GM23338 (cell line): Measurements from ENCODE around the gene SLC48A1. TPM values are rescaled to one million over a fixed set of nuclear protein-coding genes. Genes with fewer than 3 reads are reported as not detected.

Source experiments
- ATAC-seq: fragments of 200-7000 bp; cut with Tn5 transposase; 3 replicates; pipeline ENCODE4 v1.9.1; 2020
- DNase-seq: peaks from one replicate; pipeline ENCODE4 v3.0.0-alpha.2; 2015; ENCODE audit warnings: low spot score
- H2AFZ ChIP-seq: fragments of 200-600 bp; sonication (generic); 2 replicates; pipeline ENCODE4 v1.8.0; 2016; ENCODE audit warnings: antibody characterized with exemption, mild to moderate bottlenecking, moderate library complexity
- H3F3A ChIP-seq: fragments of 200-600 bp; sonication (generic); replicated peaks from 2 replicates; pipeline ENCODE4 v1.8.0; 2017; ENCODE audit warnings: antibody characterized with exemption, mixed run types, low read depth
- H3K27ac ChIP-seq: fragments of 200-600 bp; sonication (generic); 2 replicates; pipeline ENCODE4 v1.6.1; 2016; ENCODE audit warnings: low read depth
- H3K27me3 ChIP-seq: fragments of 200-600 bp; sonication (generic); 2 replicates; pipeline ENCODE4 v1.8.0; 2016; ENCODE audit warnings: mild to moderate bottlenecking, mixed run types, moderate library complexity; ENCODE audit not compliant: insufficient read depth
- H3K36me3 ChIP-seq: fragments of 200-600 bp; sonication (generic); 2 replicates; pipeline ENCODE4 v1.8.0; 2016; ENCODE audit warnings: mild to moderate bottlenecking; ENCODE audit not compliant: insufficient read depth
- H3K4me1 ChIP-seq: fragments of 200-600 bp; sonication (generic); 2 replicates; pipeline ENCODE4 v1.8.0; 2016; ENCODE audit warnings: mild to moderate bottlenecking, moderate library complexity; ENCODE audit not compliant: insufficient read depth
- H3K4me2 ChIP-seq: fragments of 200-600 bp; sonication (generic); 2 replicates; pipeline ENCODE4 v1.7.1; 2017; ENCODE audit warnings: mixed run types
- H3K4me3 ChIP-seq: fragments of 200-600 bp; sonication (generic); 2 replicates; pipeline ENCODE4 v1.6.1; 2016; ENCODE audit warnings: mixed run types
- H3K79me2 ChIP-seq: fragments of 200-600 bp; sonication (generic); replicated peaks from 2 replicates; pipeline ENCODE4 v1.8.0; 2017; ENCODE audit warnings: mild to moderate bottlenecking; ENCODE audit not compliant: insufficient read depth
- H3K9me2 ChIP-seq: fragments of 200-600 bp; sonication (generic); 2 replicates; pipeline ENCODE4 v1.8.0; 2017; ENCODE audit not compliant: insufficient read depth
- H4K20me1 ChIP-seq: fragments of 200-600 bp; sonication (generic); replicated peaks from 2 replicates; pipeline ENCODE4 v1.8.0; 2017; ENCODE audit warnings: mild to moderate bottlenecking; ENCODE audit not compliant: insufficient read depth
- H3K27ac Mint-ChIP-seq: 2 replicates; pipeline ENCODE4 v1.8.0; 2020; ENCODE audit warnings: inconsistent platforms, mild to moderate bottlenecking, moderate library complexity, mixed read lengths
- H3K27me3 Mint-ChIP-seq: 3 replicates; pipeline ENCODE4 v1.8.0; 2022; ENCODE audit warnings: low read depth, mild to moderate bottlenecking, moderate library complexity, mixed read lengths, inconsistent platforms; ENCODE audit not compliant: insufficient read depth, poor library complexity
- H3K36me3 Mint-ChIP-seq: 3 replicates; pipeline ENCODE4 v1.8.0; 2021; ENCODE audit warnings: low read depth, mild to moderate bottlenecking, inconsistent platforms, moderate library complexity, mixed read lengths
- H3K4me1 Mint-ChIP-seq: 3 replicates; pipeline ENCODE4 v1.8.0; 2020; ENCODE audit warnings: mild to moderate bottlenecking, inconsistent platforms, mixed read lengths
- H3K4me3 Mint-ChIP-seq: 3 replicates; pipeline ENCODE4 v1.8.0; 2021; ENCODE audit warnings: moderate library complexity, mild to moderate bottlenecking, inconsistent platforms, mixed read lengths
- H3K9me3 Mint-ChIP-seq: 3 replicates; pipeline ENCODE4 v1.8.0; 2020; ENCODE audit warnings: moderate library complexity, mild to moderate bottlenecking, inconsistent platforms, mixed read lengths
- CREB1 ChIP-seq: fragments of 250-450 bp; sonication (Bioruptor Pico); IDR thresholded peaks from 2 replicates; pipeline ENCODE4 v1.5.0; 2020; ENCODE audit warnings: low read depth, mild to moderate bottlenecking, moderate library complexity
- CTCF ChIP-seq, 2 experiments: fragments of 200-600 bp in 1 of 2; sonication (generic) in 1 of 2; conservative IDR thresholded peaks; 2 replicates each; pipeline versions ENCODE4 v1.5.1 to v1.6.1; 2016 to 2017; ENCODE audit warnings: antibody characterized with exemption in 2 of 2, low read depth in 2 of 2, mild to moderate bottlenecking in 2 of 2, moderate library complexity in 1 of 2
- ETS1 ChIP-seq: IDR thresholded peaks from 2 replicates; pipeline ENCODE4 v1.6.1; 2016; ENCODE audit warnings: antibody characterized with exemption
- EZH2 ChIP-seq: fragments of 200-600 bp; sonication (generic); IDR thresholded peaks from one replicate; pipeline ENCODE4 v1.8.0; 2017; ENCODE audit warnings: antibody characterized with exemption, mild to moderate bottlenecking, low read depth; ENCODE audit not compliant: unreplicated experiment
- EZH2phosphoT487 ChIP-seq: fragments of 200-600 bp; sonication (generic); IDR thresholded peaks from one replicate; pipeline ENCODE4 v1.8.1; 2018; ENCODE audit warnings: antibody characterized with exemption; ENCODE audit not compliant: unreplicated experiment
- JUNB ChIP-seq: IDR thresholded peaks from one replicate; pipeline ENCODE4 v1.6.1; 2016; ENCODE audit warnings: antibody characterized with exemption; ENCODE audit not compliant: unreplicated experiment
- NANOG ChIP-seq: IDR thresholded peaks from 2 replicates; pipeline ENCODE4 v1.6.1; 2016; ENCODE audit warnings: antibody characterized with exemption, borderline replicate concordance
- POLR2AphosphoS5 ChIP-seq: IDR thresholded peaks from 2 replicates; pipeline ENCODE4 v1.6.1; 2016; ENCODE audit warnings: antibody characterized with exemption, low read depth
- REST ChIP-seq: IDR thresholded peaks from one replicate; pipeline ENCODE4 v1.6.1; 2018; ENCODE audit warnings: antibody characterized with exemption; ENCODE audit not compliant: unreplicated experiment
- STAT1 ChIP-seq: IDR thresholded peaks from one replicate; pipeline ENCODE4 v1.6.1; 2016; ENCODE audit warnings: antibody characterized with exemption; ENCODE audit not compliant: unreplicated experiment
- ZNF114 ChIP-seq: fragments of 250-450 bp; sonication (Bioruptor Pico); IDR thresholded peaks from 2 replicates; pipeline ENCODE4 v1.5.0; 2020; ENCODE audit warnings: mild to moderate bottlenecking, moderate library complexity
- ZNF331 ChIP-seq: fragments of 250-450 bp; sonication (Bioruptor Pico); IDR thresholded peaks from 2 replicates; pipeline ENCODE4 v1.5.0; 2020; ENCODE audit warnings: low read depth, mild to moderate bottlenecking, moderate library complexity
- ZNF462 ChIP-seq: fragments of 250-450 bp; sonication (Bioruptor Pico); IDR thresholded peaks from 2 replicates; pipeline ENCODE4 v1.5.0; 2020; ENCODE audit warnings: mild to moderate bottlenecking, moderate library complexity
- polyA plus RNA-seq: library from polyadenylated mRNA; unstranded; fragments of >200 nt; fragmentation: Nextera tagmentation; extraction: Ambion mirVana; gene quantifications from 2 replicates; pipeline ENCODE4 v1.2.1, GENCODE V29; 2016
- total RNA-seq: library from RNA; depleted of rRNA; stranded (reverse); fragments of >200 nt; shearing (Covaris generic); gene quantifications from 2 replicates; pipeline ENCODE4 v1.2.3, GENCODE V29; 2014

The SLC48A1 gene
- total and polyA plus RNA-seq, 2 experiments from 2014 or later, result 5.8 to 9.0 TPM

- Histone ChIP-seq H3F3A (no peaks in the 10 kb centered on the region), H4K20me1 (no peaks in the 10 kb centered on the region), H3K9me2 (no peaks in the 10 kb centered on the region), H3K79me2 (no peaks in the 10 kb centered on the region), H2AFZ (no peak overlapping the region), H3K27ac (no peak overlapping the region), H3K4me3 (no peak overlapping the region), H3K4me2 (no peak overlapping the region), H3K36me3 (no peaks in the 10 kb centered on the region), H3K4me1 (peaks cover 16% of the 10 kb centered on the region), H3K27me3 (no peaks in the 10 kb centered on the region)
- peaks cover 23% of the 10 kb centered on the region for H3K27me3 Mint-ChIP-seq
- H3K36me3 Mint-ChIP-seq, result peaks cover 4% of the 10 kb centered on the region; the same call in 1 of the 3 replicates
- ATAC-seq, result no peak
- TF ChIP-seq CTCF (conservative IDR thresholded peaks at IDR 0.05; ENCODE audit: low read depth in 2 of 2) (no peak), JUNB (no peak), ETS1 (no peak), CREB1 (CRISPR knock-in tag) (no peak), EZH2 (no peak), ZNF331 (no peak), NANOG (no peak), ZNF462 (CRISPR knock-in tag) (no peak), ZNF114 (CRISPR knock-in tag) (no peak), POLR2AphosphoS5 (no peak), REST (no peak), STAT1 (no peak), EZH2phosphoT487 (no peak)
- DNase-seq, result no peak
- H3K9me3 Mint-ChIP-seq, result no peaks in the 10 kb centered on the region; the same call in 2 of the 3 replicates
- H3K4me1 Mint-ChIP-seq, result peaks cover 49% of the 10 kb centered on the region
- no peak overlapping the region for H3K27ac Mint-ChIP-seq
- H3K4me3 Mint-ChIP-seq, result no peak overlapping the region
Measured at GRCh38 chr12:47748899-47749298, 24.1 kb upstream of the SLC48A1 start.
